ENCODE data around the gene STAB2.

- TF ChIP-seq POLR2AphosphoS5 (IDR thresholded peaks at IDR 0.05; ENCODE audit: low read depth, low read length), result no peak
- TF ChIP-seq SIN3A (IDR thresholded peaks at IDR 0.05; ENCODE audit: borderline replicate concordance, insufficient read depth, low read length), result no peak
- TF ChIP-seq TAF1 (IDR thresholded peaks at IDR 0.05; ENCODE audit: borderline replicate concordance, insufficient read depth, low read length), result no peak
Observed at GRCh38 chr12:103665971-103666370, 78.9 kb downstream of the STAB2 start.
